ENCODE measurements around the gene CD300C.
"Not testable (repeated sequence)": the region's sequence is repeated elsewhere in the genome, so short reads cannot be mapped to it uniquely, and the experiment has no call there.

The CD300C gene

DNA sequence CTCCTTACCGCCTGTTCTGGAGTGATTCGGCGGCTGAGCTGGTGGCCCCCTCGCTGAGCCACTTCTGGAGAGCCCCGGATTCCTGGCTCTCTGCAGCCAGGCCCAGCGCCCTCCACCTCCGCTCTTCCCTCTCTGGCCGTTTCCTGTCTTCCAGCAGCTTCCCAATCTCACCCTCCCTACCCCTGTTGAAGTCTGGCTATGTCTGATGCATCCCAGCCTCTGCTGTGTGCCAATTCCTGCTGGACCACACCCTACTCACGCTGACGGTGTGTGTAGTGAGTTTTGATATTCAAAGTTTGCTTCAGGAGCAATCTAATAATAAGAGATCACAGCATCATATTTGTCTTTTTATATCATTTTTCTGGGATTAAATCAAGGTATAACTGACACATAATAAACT lies 36.7 kb upstream of the CD300C start:
- TF ChIP-seq, protein P1, sequence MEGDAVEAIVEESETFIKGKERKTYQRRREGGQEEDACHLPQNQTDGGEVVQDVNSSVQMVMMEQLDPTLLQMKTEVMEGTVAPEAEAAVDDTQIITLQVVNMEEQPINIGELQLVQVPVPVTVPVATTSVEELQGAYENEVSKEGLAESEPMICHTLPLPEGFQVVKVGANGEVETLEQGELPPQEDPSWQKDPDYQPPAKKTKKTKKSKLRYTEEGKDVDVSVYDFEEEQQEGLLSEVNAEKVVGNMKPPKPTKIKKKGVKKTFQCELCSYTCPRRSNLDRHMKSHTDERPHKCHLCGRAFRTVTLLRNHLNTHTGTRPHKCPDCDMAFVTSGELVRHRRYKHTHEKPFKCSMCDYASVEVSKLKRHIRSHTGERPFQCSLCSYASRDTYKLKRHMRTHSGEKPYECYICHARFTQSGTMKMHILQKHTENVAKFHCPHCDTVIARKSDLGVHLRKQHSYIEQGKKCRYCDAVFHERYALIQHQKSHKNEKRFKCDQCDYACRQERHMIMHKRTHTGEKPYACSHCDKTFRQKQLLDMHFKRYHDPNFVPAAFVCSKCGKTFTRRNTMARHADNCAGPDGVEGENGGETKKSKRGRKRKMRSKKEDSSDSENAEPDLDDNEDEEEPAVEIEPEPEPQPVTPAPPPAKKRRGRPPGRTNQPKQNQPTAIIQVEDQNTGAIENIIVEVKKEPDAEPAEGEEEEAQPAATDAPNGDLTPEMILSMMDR (IDR thresholded peaks at IDR 0.05; ENCODE audit: low read depth, low read length) = no peak
- no peak overlapping the region for H3K4me3 ChIP-seq (ENCODE audit: low read depth, low read length)

DNA sequence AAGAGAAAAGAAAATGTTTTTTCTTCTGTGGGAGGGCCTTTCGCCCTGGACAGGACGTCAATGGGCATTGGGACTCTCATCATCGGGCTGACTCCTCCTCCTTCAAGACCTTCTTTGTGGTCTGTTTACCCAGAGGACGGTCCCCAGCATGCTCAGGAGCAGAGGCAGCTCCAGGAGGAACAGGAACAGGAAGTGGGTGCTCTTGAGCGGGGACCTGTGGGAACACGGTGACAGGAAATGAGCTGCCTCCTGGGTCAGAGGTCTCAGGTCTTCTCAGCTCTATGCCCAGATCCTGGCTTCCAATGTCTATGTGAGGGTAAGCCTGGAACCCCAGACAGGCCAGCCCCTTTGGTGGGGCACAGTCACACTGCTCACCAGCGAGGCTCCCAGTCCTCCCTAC lies 34.0 kb upstream of the CD300C start:
- H3K4me3 ChIP-seq (ENCODE audit: low read depth, low read length) = no peak overlapping the region
- TF ChIP-seq, protein P1 (IDR thresholded peaks at IDR 0.05; ENCODE audit: low read depth, low read length) = no peak

DNA sequence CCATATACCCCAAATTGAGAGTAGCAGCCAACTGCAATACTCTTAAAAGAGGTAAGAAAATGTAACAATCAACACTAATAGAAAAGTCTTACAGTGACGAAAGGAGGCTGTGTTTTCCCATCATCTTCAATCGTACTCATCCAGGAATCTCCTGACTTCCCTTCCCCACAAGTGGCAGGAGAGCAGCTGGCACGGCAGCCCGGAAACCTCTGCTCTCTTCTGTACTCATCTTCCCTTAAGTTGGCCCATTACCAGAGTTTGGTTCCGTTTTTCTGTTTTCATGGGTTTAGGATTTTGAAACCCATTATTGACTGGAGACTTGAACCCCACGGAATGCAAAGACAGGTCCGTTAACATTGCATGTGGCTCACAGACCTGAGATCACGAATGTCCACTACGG lies 33.1 kb upstream of the CD300C start:
- TF ChIP-seq, protein P1 (IDR thresholded peaks at IDR 0.05; ENCODE audit: low read depth, low read length) = no peak
- H3K4me3 ChIP-seq (ENCODE audit: low read depth, low read length) = no peak overlapping the region

DNA sequence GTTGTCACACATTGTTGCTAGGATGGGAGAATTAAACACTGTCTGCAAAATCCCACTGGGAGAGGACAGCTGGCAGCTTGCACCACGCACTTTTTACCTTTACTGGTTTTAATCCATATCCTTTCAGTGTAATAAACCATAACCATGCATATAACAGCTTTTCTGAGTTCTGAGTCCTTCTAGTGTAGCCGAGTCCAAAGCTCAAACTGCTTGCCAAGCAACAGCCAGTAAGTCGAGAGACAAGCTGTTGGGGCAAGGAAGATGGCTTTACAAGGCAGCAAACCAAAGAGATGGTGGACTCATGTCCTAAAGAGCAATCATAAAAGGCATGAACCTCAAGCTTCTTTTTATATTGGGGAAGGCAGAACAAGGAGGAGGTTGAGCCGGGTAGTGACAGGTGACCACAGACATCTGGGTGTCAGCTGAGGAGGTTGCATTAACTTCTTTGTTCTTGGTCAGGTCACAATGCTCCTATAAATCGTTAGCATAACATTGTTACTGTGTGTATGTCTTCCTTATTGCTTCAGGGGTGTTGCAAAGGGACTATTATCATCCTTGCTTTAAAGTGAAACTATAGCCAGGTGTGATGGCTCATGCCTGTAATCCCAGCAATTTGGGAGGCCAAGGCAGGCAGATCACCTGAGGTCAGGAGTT lies 28.7 kb upstream of the CD300C start:
- TF ChIP-seq, protein P1 (IDR thresholded peaks at IDR 0.05; ENCODE audit: low read depth, low read length) = no peak
- no peak overlapping the region for H3K4me3 ChIP-seq (ENCODE audit: low read depth, low read length)

DNA sequence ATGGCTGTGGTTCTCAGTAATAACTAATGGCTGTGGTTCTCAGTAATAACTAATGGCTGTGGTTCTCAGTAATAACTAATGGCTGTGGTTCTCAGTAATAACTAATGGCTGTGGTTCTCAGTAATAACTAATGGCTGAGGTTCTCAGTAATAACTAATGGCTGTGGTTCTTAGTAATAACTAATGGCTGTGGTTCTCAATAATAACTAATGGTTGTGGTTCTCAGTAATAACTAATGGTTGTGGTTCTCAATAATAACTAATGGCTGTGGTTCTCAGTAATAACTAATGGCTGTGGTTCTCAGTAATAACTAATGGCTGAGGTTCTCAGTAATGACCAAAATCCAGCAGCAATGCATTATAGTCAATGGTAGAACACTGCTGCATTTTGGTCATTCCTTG lies 27.7 kb upstream of the CD300C start:
- H3K4me3 ChIP-seq (ENCODE audit: low read depth, low read length) = not testable (repeated sequence)

DNA sequence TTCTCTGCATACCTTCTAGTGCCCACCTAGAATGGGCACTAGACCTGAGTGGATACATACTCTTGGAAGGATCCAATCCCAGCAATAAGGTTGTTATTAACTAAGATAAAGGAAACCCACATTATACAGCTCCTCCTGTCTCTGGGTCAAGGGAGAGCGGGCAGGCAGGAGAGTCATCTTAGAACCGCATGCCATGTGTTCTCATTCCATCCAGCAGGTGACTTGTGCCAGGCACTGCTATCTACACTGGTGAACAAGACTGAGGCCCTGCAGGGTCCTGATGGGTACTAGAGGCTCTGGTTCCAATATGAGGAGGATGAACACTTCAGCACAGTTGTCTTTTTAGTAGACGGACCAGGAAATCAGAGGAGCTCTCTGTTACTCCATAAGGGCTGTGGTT lies 27.3 kb upstream of the CD300C start:
- TF ChIP-seq, protein P1 (IDR thresholded peaks at IDR 0.05; ENCODE audit: low read depth, low read length) = no peak

DNA sequence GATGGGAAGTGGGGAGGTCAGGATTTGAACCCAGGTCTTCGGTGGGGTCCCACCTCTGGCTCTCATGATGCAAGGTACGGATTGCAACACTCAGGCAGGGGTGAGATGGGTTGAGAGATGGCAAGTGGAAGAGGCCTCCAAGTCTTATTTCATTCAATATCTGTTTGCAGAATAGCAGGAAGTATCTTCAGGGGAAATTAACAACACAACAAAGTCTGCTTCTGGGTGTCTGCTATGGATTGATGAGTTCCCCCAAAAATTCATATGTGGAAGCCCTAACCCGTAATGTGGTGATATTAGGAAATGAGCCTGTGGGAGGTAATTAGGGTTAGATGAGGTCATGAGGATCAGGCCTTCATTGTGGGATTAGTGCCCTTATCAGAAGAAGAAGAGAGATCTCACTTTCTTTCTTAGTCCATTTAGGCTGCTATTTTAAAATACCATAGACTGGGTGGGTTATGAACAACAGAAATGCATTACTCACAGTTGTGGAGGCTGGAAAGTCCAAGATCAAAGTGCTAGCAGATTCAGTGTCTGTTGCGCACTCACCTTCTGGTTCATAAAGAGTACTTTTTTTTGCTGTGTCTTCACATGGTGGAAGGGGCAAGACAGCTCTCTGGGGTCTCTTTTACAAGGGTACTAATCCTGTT lies 25.8 kb upstream of the CD300C start:
- no peak overlapping the region for H3K4me3 ChIP-seq (ENCODE audit: low read depth, low read length)
- TF ChIP-seq, protein P1 (IDR thresholded peaks at IDR 0.05; ENCODE audit: low read depth, low read length) = no peak

More for the DNA sequence above, 27.3 kb upstream of the CD300C start:
- H3K4me3 ChIP-seq (ENCODE audit: low read depth, low read length) = no peak overlapping the region
